Measurements from ENCODE around the gene SMYD5.

The SMYD5 gene

GRCh38 chr2:73233154-73233931 lies 19.3 kb downstream of the SMYD5 start, which contains the start of gene PRADC1:
TSS of gene PRADC1 (minus strand) at chr2:73233239. CDS start at chr2:73233160, 79 bp downstream.
- Histone ChIP-seq H3K36me3 (ENCODE audit: insufficient read depth, insufficient read length, low read length) (peaks cover 39% of the 10 kb centered on the region), H3K4me3 (ENCODE audit: insufficient read length, low read depth) (peak within 1 kb of the TSS; percentile 94), H3K9me3 (ENCODE audit: insufficient read depth, low read length) (no peaks in the 10 kb centered on the region), H3K4me1 (ENCODE audit: insufficient read depth, insufficient read length) (peaks cover 4% of the 10 kb centered on the region), H3K9ac (ENCODE audit: insufficient read length, low read depth) (peak within 1 kb of the TSS; percentile 100), H3K27me3 (ENCODE audit: insufficient read depth, insufficient read length) (no peaks in the 10 kb centered on the region)
- no peak for TF ChIP-seq SUZ12 (IDR thresholded peaks at IDR 0.05; ENCODE audit: extremely low read depth, insufficient read depth, insufficient read length)
- TF ChIP-seq ZNF274 (IDR thresholded peaks at IDR 0.05; ENCODE audit: low read depth, low read length), result no peak
- TF ChIP-seq YY1 (IDR thresholded peaks at IDR 0.05; ENCODE audit: insufficient read depth, insufficient read length), result no peak
- DNase-seq (ENCODE audit: low read depth, low spot score), result peak; percentile 99

- no peaks in the 10 kb centered on the region for H3K9me3 ChIP-seq (ENCODE audit: insufficient read depth, low read length)
- peaks cover 8% of the 10 kb centered on the region for H3K4me1 ChIP-seq (ENCODE audit: insufficient read depth, insufficient read length)
- H3K36me3 ChIP-seq (ENCODE audit: insufficient read depth, insufficient read length, low read length), result peaks cover 42% of the 10 kb centered on the region
- H3K4me3 ChIP-seq (ENCODE audit: insufficient read length, low read depth), result peak within 1 kb of the TSS; percentile 94
- H3K9ac ChIP-seq (ENCODE audit: insufficient read length, low read depth), result peak within 1 kb of the TSS; percentile 100
- no peak for TF ChIP-seq SUZ12 (IDR thresholded peaks at IDR 0.05; ENCODE audit: extremely low read depth, insufficient read depth, insufficient read length)
- TF ChIP-seq YY1 (IDR thresholded peaks at IDR 0.05; ENCODE audit: insufficient read depth, insufficient read length), result no peak
- TF ChIP-seq ZNF274 (IDR thresholded peaks at IDR 0.05; ENCODE audit: low read depth, low read length), result no peak
- no peaks in the 10 kb centered on the region for H3K27me3 ChIP-seq (ENCODE audit: insufficient read depth, insufficient read length)
- peak; percentile 82 for DNase-seq (ENCODE audit: low read depth, low spot score)
These were observed 20.1 kb downstream of the SMYD5 start, which contains the start of gene CCT7 for GRCh38 chr2:73233932-73234832. TSS of gene CCT7 (plus strand) at chr2:73234308. CDS start at chr2:73234379, 71 bp downstream.

DNA sequence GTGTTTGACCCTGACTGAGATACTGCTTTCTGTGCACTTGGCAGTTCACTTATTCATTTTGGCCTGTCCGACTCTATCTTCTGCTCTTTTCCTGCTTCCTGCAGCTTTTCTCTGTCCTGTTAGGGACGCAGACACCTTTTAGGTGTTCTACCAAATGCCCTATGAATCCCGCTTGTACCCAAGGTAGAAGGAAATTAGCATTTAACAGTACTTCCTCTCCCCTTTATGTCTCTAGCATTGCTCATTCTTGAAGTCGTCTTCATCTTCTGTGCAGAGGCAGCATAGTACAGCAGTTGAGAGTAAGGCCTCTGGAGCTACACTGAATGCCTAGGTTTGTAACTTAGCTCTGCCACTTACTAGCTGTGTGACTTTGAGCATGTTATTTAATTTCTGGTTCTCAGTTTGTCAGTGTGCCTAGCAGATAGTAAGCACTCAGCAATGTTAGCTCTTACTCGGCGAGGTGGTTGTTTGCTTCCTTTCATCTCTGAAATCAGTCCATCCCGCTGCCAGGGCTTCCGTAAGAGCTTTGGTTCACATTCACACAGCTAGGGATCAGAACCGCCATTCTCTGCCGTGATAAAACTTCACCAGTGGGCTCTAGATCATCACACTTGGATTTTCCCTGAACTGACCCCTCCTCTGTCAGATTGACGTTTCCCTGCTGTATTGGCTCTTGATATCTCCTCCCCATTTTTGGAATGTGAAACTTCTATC lies 21.4 kb downstream of the SMYD5 start:
- Histone ChIP-seq H3K36me3 (ENCODE audit: insufficient read depth, insufficient read length, low read length) (peaks cover 55% of the 10 kb centered on the region), H3K4me3 (ENCODE audit: insufficient read length, low read depth) (peak overlapping the region; percentile 94), H3K4me1 (ENCODE audit: insufficient read depth, insufficient read length) (peaks cover 8% of the 10 kb centered on the region), H3K9me3 (ENCODE audit: insufficient read depth, low read length) (no peaks in the 10 kb centered on the region), H3K9ac (ENCODE audit: insufficient read length, low read depth) (peak overlapping the region; percentile 100), H3K27me3 (ENCODE audit: insufficient read depth, insufficient read length) (no peaks in the 10 kb centered on the region)
- no peak for DNase-seq (ENCODE audit: low read depth, low spot score)
- TF ChIP-seq SUZ12 (IDR thresholded peaks at IDR 0.05; ENCODE audit: extremely low read depth, insufficient read depth, insufficient read length) (no peak), ZNF274 (IDR thresholded peaks at IDR 0.05; ENCODE audit: low read depth, low read length) (no peak), YY1 (IDR thresholded peaks at IDR 0.05; ENCODE audit: insufficient read depth, insufficient read length) (no peak)

DNA sequence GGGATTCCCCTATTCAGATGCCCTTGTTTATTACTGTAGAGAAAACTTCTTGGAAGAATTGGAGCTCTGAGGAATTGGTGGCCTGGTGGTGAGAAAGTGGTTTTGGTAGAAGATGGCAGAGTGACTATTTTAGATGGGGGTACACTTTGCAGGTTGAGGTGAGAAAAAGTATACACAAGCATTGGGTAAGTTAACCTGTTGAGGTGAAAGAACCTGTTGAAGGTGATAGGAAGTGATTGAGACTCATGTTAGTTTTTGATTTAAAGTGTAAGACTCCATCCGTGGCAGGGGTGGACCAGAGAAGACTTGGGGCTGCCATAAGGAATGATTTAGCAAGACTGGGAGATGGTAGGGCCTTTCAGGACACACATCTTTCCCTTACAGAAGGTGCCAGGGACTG lies 23.1 kb downstream of the SMYD5 start:
- TF ChIP-seq YY1 (IDR thresholded peaks at IDR 0.05; ENCODE audit: insufficient read depth, insufficient read length), result no peak
- TF ChIP-seq SUZ12 (IDR thresholded peaks at IDR 0.05; ENCODE audit: extremely low read depth, insufficient read depth, insufficient read length), result no peak
- TF ChIP-seq ZNF274 (IDR thresholded peaks at IDR 0.05; ENCODE audit: low read depth, low read length), result no peak
- DNase-seq (ENCODE audit: low read depth, low spot score), result no peak
- Histone ChIP-seq H3K27me3 (ENCODE audit: insufficient read depth, insufficient read length) (no peaks in the 10 kb centered on the region), H3K9me3 (ENCODE audit: insufficient read depth, low read length) (no peaks in the 10 kb centered on the region), H3K36me3 (ENCODE audit: insufficient read depth, insufficient read length, low read length) (peaks cover 67% of the 10 kb centered on the region), H3K4me1 (ENCODE audit: insufficient read depth, insufficient read length) (peaks cover 8% of the 10 kb centered on the region), H3K9ac (ENCODE audit: insufficient read length, low read depth) (no peak overlapping the region), H3K4me3 (ENCODE audit: insufficient read length, low read depth) (no peak overlapping the region)

GRCh38 chr2:73238149-73238548 lies 24.1 kb downstream of the SMYD5 start:
- Histone ChIP-seq H3K4me3 (ENCODE audit: insufficient read length, low read depth) (no peak overlapping the region), H3K36me3 (ENCODE audit: insufficient read depth, insufficient read length, low read length) (peaks cover 75% of the 10 kb centered on the region), H3K27me3 (ENCODE audit: insufficient read depth, insufficient read length) (no peaks in the 10 kb centered on the region), H3K9me3 (ENCODE audit: insufficient read depth, low read length) (no peaks in the 10 kb centered on the region), H3K9ac (ENCODE audit: insufficient read length, low read depth) (no peak overlapping the region), H3K4me1 (ENCODE audit: insufficient read depth, insufficient read length) (peaks cover 9% of the 10 kb centered on the region)
- no peak for DNase-seq (ENCODE audit: low read depth, low spot score)
- TF ChIP-seq ZNF274 (IDR thresholded peaks at IDR 0.05; ENCODE audit: low read depth, low read length) (no peak), YY1 (IDR thresholded peaks at IDR 0.05; ENCODE audit: insufficient read depth, insufficient read length) (no peak), SUZ12 (IDR thresholded peaks at IDR 0.05; ENCODE audit: extremely low read depth, insufficient read depth, insufficient read length) (no peak)

DNA sequence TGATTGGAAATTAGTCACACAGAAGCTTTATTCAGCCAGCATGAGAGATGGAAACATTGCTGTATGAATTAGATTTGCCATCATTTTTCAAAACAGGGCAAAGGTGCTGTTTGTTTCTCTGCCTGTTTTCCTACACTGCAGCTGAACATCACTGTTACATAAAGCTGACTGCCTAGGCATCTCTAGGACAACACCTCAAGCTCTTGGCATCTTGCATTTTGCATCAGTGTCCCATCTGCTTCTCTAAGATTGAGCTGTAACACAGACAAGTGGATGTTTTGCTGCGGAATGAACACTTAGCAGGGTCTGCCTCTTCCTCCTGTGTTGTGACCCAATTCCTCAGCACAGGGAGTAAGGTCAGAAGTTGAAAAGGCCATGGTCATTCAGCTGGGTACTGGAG lies 24.9 kb downstream of the SMYD5 start:
- no peaks in the 10 kb centered on the region for H3K27me3 ChIP-seq (ENCODE audit: insufficient read depth, insufficient read length)
- no peak for TF ChIP-seq YY1 (IDR thresholded peaks at IDR 0.05; ENCODE audit: insufficient read depth, insufficient read length)
- no peak for TF ChIP-seq ZNF274 (IDR thresholded peaks at IDR 0.05; ENCODE audit: low read depth, low read length)
- no peak for TF ChIP-seq SUZ12 (IDR thresholded peaks at IDR 0.05; ENCODE audit: extremely low read depth, insufficient read depth, insufficient read length)
- no peak for DNase-seq (ENCODE audit: low read depth, low spot score)
- H3K9me3 ChIP-seq (ENCODE audit: insufficient read depth, low read length), result no peaks in the 10 kb centered on the region
- H3K36me3 ChIP-seq (ENCODE audit: insufficient read depth, insufficient read length, low read length), result peaks cover 83% of the 10 kb centered on the region
- no peak overlapping the region for H3K4me3 ChIP-seq (ENCODE audit: insufficient read length, low read depth)
- peaks cover 9% of the 10 kb centered on the region for H3K4me1 ChIP-seq (ENCODE audit: insufficient read depth, insufficient read length)
- no peak overlapping the region for H3K9ac ChIP-seq (ENCODE audit: insufficient read length, low read depth)

Data from NT2/D1 (cell line).